Measurements from ENCODE around the gene EIF2B1. TPM values are rescaled to one million over a fixed set of nuclear protein-coding genes. Genes with fewer than 3 reads are reported as not detected.

The EIF2B1 gene
- total RNA-seq, 4 donors from 2014 or later, result 79.3 to 123 (median 104) TPM

DNA sequence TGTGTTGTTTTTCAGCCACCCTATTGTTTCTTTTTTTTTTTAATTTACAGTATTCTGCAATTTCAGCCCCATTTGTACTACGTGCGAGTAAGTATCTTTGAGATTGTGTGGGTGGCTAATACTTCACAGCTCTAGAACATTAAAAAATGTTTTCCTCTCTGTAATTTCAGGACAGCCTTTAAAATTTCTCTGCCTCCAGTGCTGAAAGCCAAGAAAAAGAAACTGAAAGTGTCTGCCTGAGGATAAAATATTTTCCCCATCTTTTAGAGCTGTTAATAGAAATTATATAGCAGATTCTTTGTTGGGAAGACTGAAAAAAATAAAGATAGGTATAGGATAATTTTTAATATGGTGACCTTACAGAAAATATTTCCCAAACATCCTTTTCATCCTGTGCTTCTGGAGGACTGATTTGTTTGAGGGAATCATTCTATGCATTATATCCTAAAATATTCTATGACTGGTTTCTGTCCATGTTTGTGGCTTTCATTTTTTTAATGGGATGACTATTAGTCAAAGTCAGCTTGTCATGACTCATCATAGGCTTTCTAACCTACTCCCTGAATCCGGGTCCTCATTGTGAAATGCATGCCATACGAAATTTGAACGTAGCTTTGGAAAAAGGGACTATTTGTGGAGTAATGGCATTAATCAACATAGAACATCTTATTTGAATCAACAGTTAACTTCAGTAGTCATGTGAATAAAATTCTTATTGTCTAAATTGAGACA is 26.7 kb upstream of the EIF2B1 start:
- Histone ChIP-seq H3K4me1 (peaks cover 0 to 19% (median 5%) of the 10 kb centered on the region in 3 donors), H3K27ac (peak overlapping the region in 3 of 4 donors; percentile 16 to 54 (median 34)), H3K9me3 (no peaks in the 10 kb centered on the region), H3K27me3 (no peaks in the 10 kb centered on the region), H3K4me3 (no peak overlapping the region), H3K36me3 (peaks cover 0 to 61% (median 8%) of the 10 kb centered on the region in 3 donors)
- 45 to 47% methylated on average over 5 of the region's 5 CpGs for WGBS, 2 donors
- intact Hi-C loops (cut with DNase I), result no loop called here
- no peak for DNase-seq
- TF ChIP-seq CTCF (IDR thresholded peaks at IDR 0.05) (no peak), POLR2A (IDR thresholded peaks at IDR 0.05) (no peak)

GRCh38 chr12:123657211-123657610 is 23.7 kb upstream of the EIF2B1 start:
- TF ChIP-seq POLR2A (IDR thresholded peaks at IDR 0.05) (no peak), CTCF (IDR thresholded peaks at IDR 0.05) (no peak)
- intact Hi-C loops (cut with DNase I), result no loop called here
- H3K27ac ChIP-seq, result no peak overlapping the region
- no peaks in the 10 kb centered on the region for H3K9me3 ChIP-seq
- H3K4me3 ChIP-seq, result no peak overlapping the region
- peaks cover 0 to 71% (median 8%) of the 10 kb centered on the region in 3 donors for H3K36me3 ChIP-seq
- WGBS, 2 donors, result 92 to 95% methylated on average over 9 of the region's 9 CpGs
- peaks cover 0 to 19% (median 5%) of the 10 kb centered on the region in 3 donors for H3K4me1 ChIP-seq
- no peaks in the 10 kb centered on the region for H3K27me3 ChIP-seq
- DNase-seq, result no peak

DNA sequence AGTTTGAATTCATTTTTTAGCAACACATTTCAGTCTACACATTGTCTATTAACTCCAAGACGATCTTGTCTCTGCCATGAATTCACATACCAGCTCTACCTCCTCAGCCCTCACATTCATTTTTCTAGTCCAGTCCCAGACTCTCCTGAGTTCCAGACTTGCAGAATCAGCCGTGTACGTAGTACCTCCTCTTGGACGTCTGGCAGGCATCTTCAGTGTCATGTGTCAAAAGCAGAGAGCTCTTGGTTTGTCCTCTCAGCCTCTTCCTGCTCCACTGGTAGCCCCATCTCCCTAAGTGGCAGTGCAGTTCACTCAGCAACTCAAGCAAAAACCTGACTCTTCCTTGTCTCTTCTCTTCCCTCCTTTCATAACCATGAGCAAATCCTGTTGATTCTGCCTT is 22.9 kb upstream of the EIF2B1 start:
- H3K36me3 ChIP-seq, result peaks cover 0 to 80% (median 12%) of the 10 kb centered on the region in 3 donors
- no peaks in the 10 kb centered on the region for H3K9me3 ChIP-seq
- H3K4me1 ChIP-seq, result peaks cover 0 to 14% (median 5%) of the 10 kb centered on the region in 3 donors
- no peak for DNase-seq
- TF ChIP-seq POLR2A (IDR thresholded peaks at IDR 0.05) (no peak), CTCF (IDR thresholded peaks at IDR 0.05) (no peak)
- H3K4me3 ChIP-seq, result no peak overlapping the region
- H3K27ac ChIP-seq, result no peak overlapping the region
- intact Hi-C loops (cut with DNase I), result no loop called here
- WGBS, 2 donors, result 80 to 86% methylated on average over 4 of the region's 4 CpGs
- no peaks in the 10 kb centered on the region for H3K27me3 ChIP-seq

DNA sequence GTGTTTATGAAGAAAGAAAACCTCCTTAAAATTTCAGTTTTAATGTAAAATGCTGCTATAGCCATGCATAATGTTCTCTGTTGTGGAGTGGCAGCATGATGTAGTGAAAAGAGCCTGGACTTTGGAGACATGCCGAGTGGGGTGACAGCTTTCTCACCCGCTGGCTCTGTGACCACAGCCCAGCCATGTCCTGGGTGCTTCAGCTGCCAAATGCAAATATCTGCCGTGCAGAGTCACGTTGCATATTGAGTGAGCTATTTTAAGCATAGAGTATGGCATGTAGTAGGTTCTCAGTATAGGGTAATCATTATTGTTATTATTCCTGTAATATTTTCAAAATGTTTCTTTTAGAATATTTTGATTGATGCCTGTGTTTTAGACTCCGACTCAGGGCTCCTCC is 21.9 kb upstream of the EIF2B1 start:
- Histone ChIP-seq H3K36me3 (peaks cover 0 to 89% (median 15%) of the 10 kb centered on the region in 3 donors), H3K27me3 (no peaks in the 10 kb centered on the region), H3K9me3 (no peaks in the 10 kb centered on the region), H3K4me3 (no peak overlapping the region), H3K27ac (no peak overlapping the region), H3K4me1 (peaks cover 0 to 6% (median 0%) of the 10 kb centered on the region in 3 donors)
- intact Hi-C loops (cut with DNase I), result no loop called here
- WGBS, 2 donors, result 73 to 85% methylated on average over 5 of the region's 5 CpGs
- TF ChIP-seq POLR2A (IDR thresholded peaks at IDR 0.05), result no peak
- no peak for TF ChIP-seq CTCF (IDR thresholded peaks at IDR 0.05)
- DNase-seq, result no peak

DNA sequence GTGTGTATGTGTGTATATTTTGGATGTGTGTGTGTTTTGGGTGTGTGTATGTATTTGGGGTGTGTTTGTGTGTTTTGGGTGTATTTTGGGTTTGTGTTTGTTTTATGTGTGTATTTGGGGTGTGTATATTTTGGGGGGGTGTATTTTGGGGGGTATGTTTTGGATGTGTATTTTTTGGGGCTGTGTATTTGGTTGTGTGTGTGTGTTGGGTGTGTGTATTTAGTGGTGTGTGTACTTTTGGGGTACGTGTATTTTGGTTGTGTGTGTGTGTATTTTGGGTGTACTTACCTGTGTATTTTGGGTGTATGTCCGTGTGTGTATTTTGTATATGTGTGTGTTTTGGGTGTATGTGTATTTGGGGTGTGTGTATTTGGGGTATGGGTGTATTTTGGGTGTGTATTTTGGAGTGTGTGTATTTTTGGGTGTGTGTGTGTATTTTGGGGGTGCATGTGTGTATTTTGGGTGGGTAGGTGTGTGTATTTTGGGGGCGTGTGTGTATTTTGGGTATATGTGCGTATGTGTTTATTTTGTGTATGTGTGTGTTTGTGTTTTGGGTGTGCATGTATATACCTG is 20.7 kb upstream of the EIF2B1 start:
- TF ChIP-seq CTCF (IDR thresholded peaks at IDR 0.05) (no peak), POLR2A (IDR thresholded peaks at IDR 0.05) (no peak)
- intact Hi-C loops (cut with DNase I), result no loop called here
- Histone ChIP-seq H3K36me3 (peaks cover 0 to 94% (median 17%) of the 10 kb centered on the region in 3 donors), H3K9me3 (no peaks in the 10 kb centered on the region), H3K27ac (no peak overlapping the region), H3K4me1 (no peaks in the 10 kb centered on the region), H3K4me3 (no peak overlapping the region), H3K27me3 (no peaks in the 10 kb centered on the region)
- DNase-seq, result no peak
- WGBS, 2 donors, result 94 to 95% methylated on average over 3 to 4 of the region's 4 CpGs
